ENCODE data around the gene YWHAH.
A peak's percentile ranks its signal among the peaks of the same experiment; 100 is the strongest.
"Not testable (repeated sequence)": the region's sequence is repeated elsewhere in the genome, so short reads cannot be mapped to it uniquely, and the experiment has no call there.

The YWHAH gene

DNA sequence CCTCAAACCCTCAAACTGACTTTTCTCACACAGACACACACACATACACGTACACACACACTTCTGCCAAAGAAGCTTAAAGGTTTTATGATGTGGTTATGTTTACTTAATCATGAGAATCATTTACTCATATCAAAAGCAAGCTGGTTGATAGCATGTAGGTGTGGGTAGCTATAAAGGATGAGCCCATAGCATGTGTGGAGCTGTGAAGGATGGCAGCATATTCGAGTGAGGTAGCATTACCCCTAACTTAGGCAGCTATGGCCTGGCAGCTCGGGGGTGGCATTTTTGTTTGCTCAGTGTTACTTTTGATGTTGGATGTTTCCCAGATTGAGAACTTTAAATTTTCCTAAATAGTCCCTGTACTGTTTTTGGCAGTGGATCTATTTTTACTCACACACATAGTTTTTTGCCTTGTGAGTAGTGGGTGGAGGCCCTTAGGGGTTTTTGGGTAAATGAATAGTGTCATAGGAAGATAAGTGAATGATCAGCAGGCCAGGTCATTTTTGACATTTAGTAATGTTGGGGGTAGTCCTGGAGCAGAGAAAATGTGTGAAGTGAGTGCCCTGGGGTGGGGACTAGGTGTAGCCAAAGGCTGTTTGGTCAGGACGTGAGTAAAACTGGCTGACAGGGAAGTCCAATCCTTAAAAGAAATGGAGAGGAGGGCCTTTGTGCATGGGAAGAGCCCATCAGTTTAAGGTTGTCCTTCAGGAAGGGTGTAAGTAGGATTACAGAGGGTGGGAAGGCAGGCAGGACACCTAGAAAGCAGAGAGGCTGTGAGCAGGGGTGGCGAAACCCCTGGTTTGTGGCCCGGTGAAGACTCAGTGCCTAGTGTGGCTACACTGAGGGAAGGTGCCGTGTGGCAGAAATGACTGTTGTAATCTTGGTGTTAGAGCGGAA is 7.1 kb downstream of the YWHAH start:
- DNase-seq, result peak in 1 of 2 donors; percentile 25

GRCh38 chr22:31952094-31952401 is 7.7 kb downstream of the YWHAH start:
- no peak for DNase-seq

- DNase-seq, result no peak
Measured at GRCh38 chr22:31952472-31952871, 8.1 kb downstream of the YWHAH start.

- no peak for DNase-seq
Measured at GRCh38 chr22:31953261-31953660, 8.9 kb downstream of the YWHAH start.

DNA sequence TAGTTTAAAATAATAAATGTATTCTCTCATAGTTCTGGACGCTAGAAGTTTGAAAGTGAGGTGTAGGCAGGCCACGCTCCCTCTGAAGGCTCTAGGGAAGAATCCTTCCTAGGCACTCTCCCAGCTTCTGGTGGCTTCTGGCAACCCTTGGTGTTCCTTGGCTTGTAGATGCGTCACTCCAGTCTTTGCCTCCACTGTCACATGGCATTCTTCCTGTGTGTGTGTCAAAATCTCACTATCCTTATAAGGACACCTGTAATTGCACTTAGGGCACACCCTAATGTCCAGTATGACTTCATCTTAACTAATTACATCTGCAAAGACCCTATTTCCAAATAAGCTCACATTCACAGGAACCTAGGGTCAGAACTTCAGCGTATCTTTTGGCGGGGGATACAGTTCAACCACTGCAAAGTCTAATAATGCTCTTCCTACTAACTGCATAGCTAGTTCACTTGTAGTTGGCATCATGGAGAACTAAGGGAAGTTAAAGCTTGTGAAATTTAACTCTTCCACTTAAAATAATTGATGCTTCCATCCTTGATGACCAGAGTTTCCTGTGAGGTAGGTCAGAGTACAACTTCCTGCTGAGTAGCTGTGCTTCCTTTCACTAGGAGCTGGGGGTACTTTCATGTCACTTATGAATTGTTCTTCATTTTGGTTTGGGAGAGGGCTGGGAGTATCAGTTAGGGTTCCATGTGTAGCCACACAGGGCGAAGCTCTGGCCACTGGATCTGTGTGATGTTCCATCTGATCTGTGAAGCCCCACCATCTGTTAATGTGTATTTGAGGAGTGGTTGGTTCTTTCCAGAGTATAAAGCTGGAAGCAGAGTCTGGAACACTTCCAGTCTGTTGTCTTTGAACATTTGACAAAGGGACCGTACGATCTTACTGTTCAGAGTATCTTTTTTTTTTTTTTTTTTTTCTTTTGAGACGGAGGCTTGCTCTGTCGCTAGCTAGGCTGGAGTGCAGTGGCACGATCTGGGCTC is 10.5 kb downstream of the YWHAH start:
- DNase-seq, result no peak

GRCh38 chr22:31956360-31956759 is 12.0 kb downstream of the YWHAH start:
- DNase-seq, result no peak

GRCh38 chr22:31957970-31958594 is 13.7 kb downstream of the YWHAH start:
- DNase-seq, result no peak

DNA sequence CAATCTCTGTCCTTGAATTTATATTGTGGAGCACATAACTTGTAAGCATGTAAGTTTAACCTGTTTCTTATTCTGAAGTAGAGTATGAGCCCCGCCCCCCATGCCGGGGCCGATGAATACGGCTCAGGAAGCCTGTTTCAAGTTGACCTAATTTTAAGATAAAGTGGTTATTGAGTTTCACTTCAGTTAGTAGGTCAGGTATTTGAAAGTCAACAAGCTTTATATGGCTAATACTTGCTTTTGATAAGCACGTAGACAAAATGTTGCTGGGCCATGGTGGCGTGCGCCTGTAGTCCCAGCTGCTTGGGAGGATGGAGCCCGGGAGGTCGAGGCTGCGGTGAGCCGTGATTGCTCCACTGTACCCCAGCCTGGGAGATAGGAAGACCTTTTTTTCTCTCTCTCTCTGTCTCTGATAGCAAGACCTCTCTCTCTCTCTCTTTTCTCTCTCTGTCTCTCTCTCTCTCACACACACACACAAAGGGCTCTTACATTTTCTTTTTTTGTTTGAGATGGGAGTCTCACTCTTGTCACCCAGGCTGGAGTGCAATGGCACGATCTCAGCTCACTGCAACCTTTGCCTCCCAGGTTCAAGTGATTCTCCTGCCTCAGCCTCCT is 14.4 kb downstream of the YWHAH start:
- DNase-seq, result no peak

GRCh38 chr22:31960767-31961166 is 16.4 kb downstream of the YWHAH start:
- no peak for DNase-seq

- DNase-seq, result no peak
Measured at GRCh38 chr22:31962387-31963125, 18.2 kb downstream of the YWHAH start.

GRCh38 chr22:31968022-31968421 is 23.7 kb downstream of the YWHAH start:
- no peak for DNase-seq

GRCh38 chr22:31969789-31970489 is 25.6 kb downstream of the YWHAH start:
- DNase-seq, result peak; percentile 39 to 50

DNA sequence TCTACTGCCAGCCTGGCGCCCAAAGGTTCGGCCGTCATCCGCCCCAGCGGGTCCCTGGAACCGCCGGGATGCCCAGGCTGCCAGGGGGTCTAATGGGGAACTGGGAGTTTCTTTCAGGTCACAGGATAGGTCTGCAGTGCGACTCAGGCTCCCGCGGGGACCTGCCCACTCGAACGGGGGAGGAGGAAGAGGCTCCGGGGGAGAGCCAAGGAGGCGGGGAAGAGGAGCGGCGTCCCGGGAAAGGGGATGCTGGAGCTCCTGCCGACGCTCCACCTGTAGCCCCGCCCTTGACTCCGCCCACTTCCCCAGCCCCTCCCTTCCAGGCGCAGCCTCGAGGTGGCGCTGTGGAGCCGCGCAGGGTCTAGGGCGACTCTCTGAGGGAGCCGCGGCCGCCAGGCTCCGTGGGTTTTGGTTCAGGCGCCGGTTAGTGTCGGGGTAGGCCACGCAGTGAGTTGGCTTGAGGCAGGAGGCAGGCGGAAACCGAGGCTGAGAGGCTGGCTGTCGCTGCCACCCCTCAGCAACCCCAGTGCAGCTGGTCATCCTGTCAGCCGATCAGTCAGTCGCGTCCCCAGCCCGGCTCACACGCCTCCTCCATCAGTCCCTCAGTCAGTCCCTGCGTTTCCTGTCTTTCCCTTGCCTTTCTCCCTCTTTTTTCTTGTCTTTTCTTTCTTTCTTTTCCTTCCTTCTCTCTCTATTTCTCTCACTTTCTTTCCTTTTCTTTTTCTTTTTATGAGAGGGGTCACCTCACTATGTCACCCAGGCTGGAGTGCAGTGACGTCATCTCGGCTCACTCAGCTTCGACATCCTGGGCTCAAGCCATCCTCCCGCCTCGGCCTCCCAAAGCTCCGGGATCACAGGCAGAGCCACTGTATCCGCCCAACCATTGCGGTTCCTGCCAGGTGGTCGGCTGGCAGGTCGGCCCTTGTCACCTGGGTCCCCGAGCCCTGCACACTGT is 26.4 kb downstream of the YWHAH start:
- DNase-seq, result peak; percentile 91 to 96

- no peak for DNase-seq
Measured at GRCh38 chr22:31972180-31972579, 27.8 kb downstream of the YWHAH start.

- DNase-seq, result no peak
Measured at GRCh38 chr22:31973739-31974138, 29.4 kb downstream of the YWHAH start.

DNA sequence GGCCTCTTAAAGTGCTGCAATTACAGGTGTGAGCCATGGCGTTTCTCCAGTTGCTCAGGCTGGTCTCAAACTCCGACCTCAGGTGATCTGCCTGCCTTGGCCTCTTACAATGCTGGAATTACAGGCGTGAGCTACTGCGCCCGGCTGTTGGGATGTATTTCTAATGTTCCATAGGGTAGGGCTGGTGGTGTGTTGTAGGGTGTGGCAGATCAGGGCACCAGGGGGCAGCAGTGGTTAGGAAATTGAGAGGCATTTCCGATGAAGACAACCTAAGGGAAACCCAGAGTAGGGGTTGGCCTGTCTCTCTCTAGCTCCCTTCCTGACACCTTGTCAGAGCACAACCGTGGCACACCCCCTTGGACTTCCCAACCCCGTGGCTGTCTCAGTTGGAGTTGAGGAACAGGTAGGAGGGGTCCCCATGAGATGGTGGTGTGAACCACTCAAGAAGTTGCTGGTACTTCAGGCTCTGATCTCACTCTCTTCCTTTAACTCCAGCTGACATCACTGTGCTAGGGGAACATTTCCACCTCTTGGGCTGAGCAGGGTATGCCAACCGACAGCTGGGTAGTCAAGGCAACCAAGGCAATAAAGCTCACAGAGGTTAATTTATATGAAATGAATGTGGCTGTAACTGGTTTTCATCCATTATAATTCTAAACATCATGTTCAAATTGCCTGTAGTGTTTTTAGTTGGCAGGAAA is 33.0 kb downstream of the YWHAH start:
- DNase-seq, result peak; percentile 81 to 86

GRCh38 chr22:31977939-31978338 is 33.6 kb downstream of the YWHAH start:
- no peak for DNase-seq

- no peak for DNase-seq
Measured at GRCh38 chr22:31980628-31981027, 36.3 kb downstream of the YWHAH start.

DNA sequence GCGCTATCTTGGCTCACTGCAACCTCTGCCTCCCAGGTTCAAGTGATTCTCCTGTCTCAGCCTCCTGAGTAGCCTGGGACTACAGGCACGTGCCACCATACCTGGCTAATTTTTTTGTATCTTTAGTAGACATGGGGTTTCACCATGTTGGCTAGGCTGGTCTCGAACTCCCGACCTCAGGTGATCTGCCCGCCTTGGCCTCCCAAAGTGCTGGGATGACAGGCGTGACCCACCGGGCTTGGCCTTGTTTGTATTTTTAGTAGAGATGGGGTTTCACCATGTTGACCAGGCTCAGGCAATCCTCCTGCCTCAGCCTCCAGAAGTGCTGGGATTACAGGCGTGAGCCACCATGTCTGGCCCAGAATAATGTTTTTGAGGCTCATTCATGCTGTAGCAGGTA is 37.6 kb downstream of the YWHAH start:
- DNase-seq, result not testable (repeated sequence)
